ENCODE measurements around the gene TMC2. TPM values are rescaled to one million over a fixed set of nuclear protein-coding genes. Genes with fewer than 3 reads are reported as not detected.

TMC2 gene
- total and polyA plus RNA-seq, 7 donors, result 0.03 to 0.25 (median 0.12) TPM; not detected in 2

DNA sequence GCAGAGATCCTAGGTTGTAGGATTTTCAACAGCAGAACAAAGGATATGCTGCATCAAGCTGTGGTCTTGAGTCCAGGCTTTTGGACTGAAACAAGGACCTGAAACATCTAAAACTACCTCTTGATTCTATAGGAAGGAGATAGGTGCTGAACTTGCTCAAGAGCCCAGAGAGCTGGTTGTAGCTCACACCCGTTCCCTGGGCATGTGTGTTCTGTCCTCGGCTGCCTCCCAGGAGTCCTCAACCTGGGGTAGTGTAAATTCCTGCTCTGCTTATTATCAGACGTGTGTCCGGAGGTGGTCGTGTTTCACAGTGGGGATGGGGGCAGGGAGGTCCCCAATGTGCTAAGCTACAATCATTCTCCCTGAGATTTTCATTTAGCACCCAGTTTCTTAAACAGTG, 120.9 kb downstream of the TMC2 start:
- Histone ChIP-seq H3K9me3 (no peaks in the 10 kb centered on the region), H3K27me3 (ENCODE audit: insufficient read depth in 3 of 3, low read length in 2 of 3) (no peaks in the 10 kb centered on the region), H3K4me3 (no peak overlapping the region), H3K27ac (no peak overlapping the region), H3K4me1 (peaks cover 12% of the 10 kb centered on the region), H3K36me3 (ENCODE audit: insufficient read depth in 1 of 2, low read depth in 1 of 2) (peaks cover 35 to 89% of the 10 kb centered on the region in 2 donors)
- intact Hi-C loops (cut with DNase I), result loop anchor here in 1 of 2 donors (10.0 kb wide), 1 partner anchor 182 kb away; the partner anchor contains the start of gene SNRPB
- 48 to 66% (median 48%) methylated on average over 5 of the region's 5 CpGs for WGBS, 3 donors
- ATAC-seq (no peak), DNase-seq (no peak)
- TF ChIP-seq, protein P1, sequence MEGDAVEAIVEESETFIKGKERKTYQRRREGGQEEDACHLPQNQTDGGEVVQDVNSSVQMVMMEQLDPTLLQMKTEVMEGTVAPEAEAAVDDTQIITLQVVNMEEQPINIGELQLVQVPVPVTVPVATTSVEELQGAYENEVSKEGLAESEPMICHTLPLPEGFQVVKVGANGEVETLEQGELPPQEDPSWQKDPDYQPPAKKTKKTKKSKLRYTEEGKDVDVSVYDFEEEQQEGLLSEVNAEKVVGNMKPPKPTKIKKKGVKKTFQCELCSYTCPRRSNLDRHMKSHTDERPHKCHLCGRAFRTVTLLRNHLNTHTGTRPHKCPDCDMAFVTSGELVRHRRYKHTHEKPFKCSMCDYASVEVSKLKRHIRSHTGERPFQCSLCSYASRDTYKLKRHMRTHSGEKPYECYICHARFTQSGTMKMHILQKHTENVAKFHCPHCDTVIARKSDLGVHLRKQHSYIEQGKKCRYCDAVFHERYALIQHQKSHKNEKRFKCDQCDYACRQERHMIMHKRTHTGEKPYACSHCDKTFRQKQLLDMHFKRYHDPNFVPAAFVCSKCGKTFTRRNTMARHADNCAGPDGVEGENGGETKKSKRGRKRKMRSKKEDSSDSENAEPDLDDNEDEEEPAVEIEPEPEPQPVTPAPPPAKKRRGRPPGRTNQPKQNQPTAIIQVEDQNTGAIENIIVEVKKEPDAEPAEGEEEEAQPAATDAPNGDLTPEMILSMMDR (IDR thresholded peaks at IDR 0.05), result no peak

DNA sequence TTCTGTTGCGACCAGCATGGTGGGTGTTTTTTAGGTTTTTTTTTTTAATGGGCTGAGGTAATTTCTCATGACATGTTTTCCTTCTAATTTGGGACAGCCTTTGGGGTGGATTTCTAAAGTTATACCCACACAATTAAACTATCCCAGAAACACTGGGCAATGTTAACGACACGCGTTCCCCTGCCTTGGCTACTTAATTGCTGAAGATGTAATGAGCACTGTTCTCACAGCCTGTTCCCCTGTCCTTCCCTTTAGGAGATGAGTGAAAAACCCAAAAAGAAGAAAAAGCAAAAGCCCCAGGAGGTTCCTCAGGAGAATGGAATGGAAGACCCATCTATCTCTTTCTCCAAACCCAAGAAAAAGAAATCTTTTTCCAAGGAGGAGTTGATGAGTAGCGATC, 121.3 kb downstream of the TMC2 start:
- H3K4me1 ChIP-seq, result peaks cover 12% of the 10 kb centered on the region
- 63 to 84% (median 75%) methylated on average over 5 of the region's 5 CpGs for WGBS, 3 donors
- TF ChIP-seq, protein P1 (IDR thresholded peaks at IDR 0.05), result no peak
- H3K36me3 ChIP-seq (ENCODE audit: insufficient read depth in 1 of 2, low read depth in 1 of 2), result peaks cover 36 to 94% of the 10 kb centered on the region in 2 donors
- H3K27ac ChIP-seq, result no peak overlapping the region
- ATAC-seq (no peak), DNase-seq (no peak)
- intact Hi-C loops (cut with DNase I), result loop anchor here in 1 of 2 donors (10.0 kb wide), 1 partner anchor 183 kb away; the partner anchor contains the start of gene SNRPB
- H3K27me3 ChIP-seq (ENCODE audit: insufficient read depth in 3 of 3, low read length in 2 of 3), result no peaks in the 10 kb centered on the region
- H3K9me3 ChIP-seq, result no peaks in the 10 kb centered on the region
- no peak overlapping the region for H3K4me3 ChIP-seq

DNA sequence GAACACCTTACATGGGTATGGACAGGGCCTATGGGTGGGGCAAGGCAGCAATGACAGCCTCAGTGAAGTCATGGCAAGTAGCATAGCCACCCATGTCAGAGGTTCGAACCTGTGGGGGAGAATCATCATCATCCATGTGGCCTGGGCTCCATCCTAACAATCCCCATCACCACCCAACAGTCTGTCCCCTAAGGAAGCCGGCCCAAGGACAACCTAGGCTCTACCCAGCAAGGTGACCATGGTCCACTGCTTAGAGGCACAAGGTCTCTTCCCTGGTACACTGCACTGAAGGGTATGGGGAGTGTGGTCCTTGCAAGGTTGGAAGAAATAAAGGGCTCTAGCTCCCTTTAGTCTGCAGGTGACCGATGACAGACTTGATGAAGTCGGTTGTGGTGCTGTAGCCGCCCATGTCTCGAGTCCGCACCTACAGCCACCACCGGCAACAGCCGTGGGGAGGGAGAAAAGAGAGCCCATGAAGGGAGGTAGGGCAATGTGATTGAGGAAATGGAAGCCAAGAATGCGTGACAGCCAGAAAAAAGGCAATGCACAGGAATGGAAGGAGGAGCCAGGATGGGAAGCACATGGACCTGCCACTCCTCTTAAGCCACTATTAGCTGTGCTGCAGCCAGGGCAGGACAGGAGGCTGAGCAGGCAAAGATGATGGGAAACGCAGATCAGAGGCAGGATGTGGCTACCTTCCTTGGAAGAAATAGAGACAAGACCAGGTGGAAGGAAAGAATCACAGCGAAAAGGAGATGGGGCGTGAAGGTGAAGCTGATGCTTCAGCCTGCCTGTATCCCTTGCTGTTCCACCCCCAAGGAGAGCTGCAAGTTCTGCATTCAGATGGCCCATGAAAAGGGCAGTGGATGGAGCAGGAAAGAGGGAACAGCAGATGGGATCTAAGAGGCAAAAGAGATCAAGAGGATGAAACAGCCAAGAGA, 122.3 kb downstream of the TMC2 start:
- Histone ChIP-seq H3K36me3 (ENCODE audit: insufficient read depth in 1 of 2, low read depth in 1 of 2) (peaks cover 36 to 95% of the 10 kb centered on the region in 2 donors), H3K4me1 (peaks cover 11% of the 10 kb centered on the region), H3K27me3 (ENCODE audit: insufficient read depth in 3 of 3, low read length in 2 of 3) (no peaks in the 10 kb centered on the region), H3K9me3 (no peaks in the 10 kb centered on the region), H3K4me3 (no peak overlapping the region), H3K27ac (no peak overlapping the region)
- WGBS, 3 donors, result 65 to 71% (median 66%) methylated on average over 13 of the region's 13 CpGs
- intact Hi-C loops (cut with DNase I), result loop anchor here in 1 of 2 donors (10.0 kb wide), 1 partner anchor 184 kb away; the partner anchor contains the start of gene SNRPB
- ATAC-seq (no peak), DNase-seq (no peak)
- TF ChIP-seq, protein P1 (IDR thresholded peaks at IDR 0.05), result no peak

DNA sequence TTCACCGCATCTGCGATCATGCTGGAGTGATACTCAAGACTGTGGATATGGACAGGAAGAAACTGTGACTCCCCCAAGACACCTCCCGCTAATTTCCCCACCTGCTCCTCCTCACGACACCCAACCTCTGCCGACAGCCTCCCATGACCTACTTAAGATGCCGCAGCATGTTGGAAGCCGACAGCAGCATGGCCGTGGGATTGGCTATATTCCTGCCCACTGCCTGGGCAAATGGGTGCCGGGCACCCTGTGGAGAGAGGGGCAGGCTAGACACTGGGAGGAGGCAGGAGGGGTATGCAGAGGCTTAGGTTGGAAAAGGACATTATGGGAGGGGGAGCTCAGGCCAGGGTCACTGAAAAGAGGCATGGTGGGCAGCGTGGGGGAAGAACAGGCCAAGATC, 123.2 kb downstream of the TMC2 start:
- no peak for DNase-seq
- no peak for ATAC-seq
- 69 to 83% (median 79%) methylated on average over 10 of the region's 10 CpGs for WGBS, 3 donors
- intact Hi-C loops (cut with DNase I), result loop anchor here in 1 of 2 donors (10.0 kb wide), 1 partner anchor 185 kb away; the partner anchor contains the start of gene SNRPB
- Histone ChIP-seq H3K9me3 (no peaks in the 10 kb centered on the region), H3K4me3 (no peak overlapping the region), H3K36me3 (ENCODE audit: insufficient read depth in 1 of 2, low read depth in 1 of 2) (peaks cover 36 to 86% of the 10 kb centered on the region in 2 donors), H3K27ac (no peak overlapping the region), H3K4me1 (peaks cover 3% of the 10 kb centered on the region), H3K27me3 (ENCODE audit: insufficient read depth in 3 of 3, low read length in 2 of 3) (no peaks in the 10 kb centered on the region)
- TF ChIP-seq, protein P1 (IDR thresholded peaks at IDR 0.05), result no peak
